Pons (tissue), 1 donor: ENCODE data around the gene TMC3.
A peak's percentile ranks its signal among the peaks of the same experiment; 100 is the strongest.

ENCODE experiments used
- DNase-seq: peaks from one replicate; pipeline ENCODE4 v3.0.0-alpha.2; 2016; ENCODE audit warnings: low spot score

TMC3 gene

DNA sequence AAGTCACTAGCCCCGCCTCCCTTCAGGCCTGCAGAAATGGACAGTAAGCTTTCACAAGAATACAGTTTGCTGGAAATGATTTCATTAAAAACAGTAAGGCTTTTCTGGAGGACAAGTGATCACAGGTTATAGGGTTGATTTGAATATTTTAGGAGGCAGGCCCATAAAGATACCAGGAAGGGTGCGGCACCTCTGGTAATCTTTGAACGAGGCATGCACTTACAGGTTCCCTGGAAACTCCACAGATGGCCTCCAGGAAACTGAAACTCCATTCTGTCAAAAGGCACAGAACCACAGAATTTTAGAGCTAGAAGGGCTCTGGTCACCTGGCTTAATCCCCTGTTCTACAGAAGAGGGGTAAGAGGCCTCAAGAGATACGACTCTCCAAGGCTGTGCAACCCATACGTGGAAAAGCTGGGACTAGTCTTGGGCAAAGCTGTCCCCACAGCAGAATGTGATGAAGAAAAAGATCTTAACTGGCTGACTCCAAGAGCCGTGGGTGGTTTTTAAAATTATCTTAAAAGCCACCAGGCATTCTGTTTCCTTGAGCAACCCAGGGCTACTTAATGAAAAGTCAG is 51.2 kb downstream of the TMC3 start:
- DNase-seq: no peak

DNA sequence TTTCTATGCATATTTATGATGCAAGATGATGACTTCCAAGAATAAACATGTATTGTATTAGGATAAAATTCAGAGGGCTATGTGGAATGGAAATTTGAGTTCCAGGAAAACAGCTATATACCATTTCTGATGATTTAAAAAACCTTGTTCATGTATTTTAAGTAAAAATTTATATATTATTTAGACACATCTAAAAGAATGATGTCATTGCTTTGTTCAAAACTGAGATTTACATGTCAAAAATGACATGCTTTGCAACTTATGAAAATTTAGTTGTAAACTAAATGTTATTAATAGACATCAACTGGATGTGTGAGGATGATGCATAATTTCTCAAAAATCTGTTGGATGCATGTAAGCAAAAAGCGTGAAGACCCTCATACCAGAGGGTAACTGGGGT is 52.3 kb downstream of the TMC3 start:
- DNase-seq: no peak

DNA sequence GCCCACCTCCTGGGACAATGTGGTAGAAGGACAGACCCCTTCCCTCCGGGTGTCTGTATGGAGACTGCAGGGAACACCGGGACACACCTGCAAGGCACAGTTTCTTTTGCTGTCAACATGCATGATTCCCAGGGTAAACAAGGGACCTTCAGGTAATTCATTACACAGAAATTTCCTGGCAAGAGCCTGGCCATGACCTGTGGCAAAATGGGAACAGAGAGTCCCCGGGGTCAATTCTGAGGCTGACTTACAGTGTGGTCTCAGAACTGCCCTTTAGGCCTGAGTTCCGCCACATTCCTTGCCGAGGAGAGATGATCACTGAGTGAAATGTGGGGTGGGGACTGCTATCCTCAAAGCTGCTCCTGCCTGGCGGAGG is 56.4 kb downstream of the TMC3 start:
- DNase-seq: no peak

DNA sequence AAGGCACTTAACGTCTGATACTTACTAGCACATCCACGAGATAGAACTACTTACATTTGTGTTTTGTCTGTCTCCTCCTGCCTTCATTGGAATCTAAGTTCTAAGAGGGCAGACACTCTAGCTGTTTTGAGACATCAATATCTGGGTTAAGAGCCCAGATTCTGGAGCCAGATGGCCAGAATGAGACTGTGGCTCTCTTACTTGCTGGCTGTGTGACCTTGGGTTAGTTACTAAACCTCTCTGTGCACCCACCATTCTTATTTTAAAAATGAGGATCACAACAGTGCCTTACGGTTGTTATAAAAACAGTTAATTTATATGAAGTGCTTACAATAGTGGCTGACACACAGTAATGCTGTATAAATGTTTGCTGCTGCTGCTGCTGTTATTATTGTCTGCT is 57.7 kb downstream of the TMC3 start:
- no peak for DNase-seq

DNA sequence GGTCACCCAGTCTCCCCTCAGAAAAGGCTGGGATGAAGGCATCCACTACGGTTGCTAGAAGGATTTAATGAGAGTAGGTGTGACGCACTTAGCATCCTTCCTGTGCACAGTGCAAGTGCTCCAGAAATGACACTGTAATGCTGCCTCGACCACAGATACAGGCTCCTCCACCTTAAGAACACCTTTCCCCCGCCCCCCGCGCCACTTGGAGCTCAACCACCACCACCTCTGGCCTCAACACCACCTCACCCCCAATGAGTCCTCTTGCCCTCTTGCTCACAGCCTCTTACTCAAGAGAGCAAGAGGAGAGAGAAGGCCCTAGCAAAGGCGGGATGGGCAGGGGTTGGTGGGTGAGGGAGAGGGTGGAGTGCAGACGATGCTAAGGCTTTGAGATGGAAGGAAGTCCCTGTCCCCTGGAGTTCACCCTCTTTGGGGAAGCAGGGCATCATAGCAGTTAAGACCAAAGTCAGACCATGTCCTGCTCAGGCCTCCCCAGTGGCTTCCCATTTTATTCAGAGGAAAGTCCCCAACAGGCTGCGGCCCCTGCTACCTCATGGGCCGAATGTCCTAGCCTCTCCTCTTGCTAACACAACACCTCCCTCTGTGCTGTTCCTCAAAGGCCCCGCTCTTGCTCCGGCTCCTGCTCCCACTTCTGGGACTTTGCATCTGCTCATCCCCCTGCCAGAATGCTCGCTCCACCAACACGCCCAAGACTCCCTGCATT is 58.4 kb downstream of the TMC3 start:
- DNase-seq: no peak

DNA sequence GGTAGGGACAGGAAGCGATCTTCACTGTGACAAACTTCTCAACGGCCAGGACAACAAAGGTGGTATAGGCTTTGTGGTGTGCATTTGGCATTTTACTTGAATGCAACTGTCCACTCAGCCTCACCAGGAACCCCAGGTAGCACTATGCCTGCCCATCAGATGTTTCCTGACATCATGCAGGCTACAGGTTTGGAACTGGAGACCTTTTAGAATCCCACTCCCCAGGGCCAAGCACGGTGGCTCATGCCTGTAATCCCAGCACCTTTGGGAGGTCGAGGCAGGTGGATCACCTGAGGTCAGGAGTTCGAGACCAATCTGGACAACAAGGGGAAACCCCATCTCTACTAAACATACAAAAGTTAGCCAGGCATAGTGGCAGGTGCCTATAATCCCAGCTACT is 59.6 kb downstream of the TMC3 start:
- DNase-seq: no peak

DNA sequence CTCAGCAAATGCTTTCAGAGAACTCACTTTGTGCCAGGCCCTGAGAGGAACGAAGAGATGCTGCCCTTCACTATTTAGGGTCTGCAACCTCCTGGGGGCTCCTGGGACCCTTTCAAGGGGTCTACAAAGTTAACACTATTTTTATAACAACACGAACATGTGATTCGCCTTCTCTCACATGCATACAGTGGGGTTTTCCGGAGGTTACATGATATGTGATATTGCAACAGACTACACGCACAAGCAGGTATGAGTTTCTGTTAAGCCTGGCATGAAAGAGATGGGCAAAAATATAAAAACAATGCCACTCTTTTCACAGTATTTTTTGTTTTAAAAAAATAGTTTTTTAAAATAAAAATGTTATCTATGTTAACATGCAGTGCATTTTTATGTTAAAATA is 60.3 kb downstream of the TMC3 start:
- no peak for DNase-seq

DNA sequence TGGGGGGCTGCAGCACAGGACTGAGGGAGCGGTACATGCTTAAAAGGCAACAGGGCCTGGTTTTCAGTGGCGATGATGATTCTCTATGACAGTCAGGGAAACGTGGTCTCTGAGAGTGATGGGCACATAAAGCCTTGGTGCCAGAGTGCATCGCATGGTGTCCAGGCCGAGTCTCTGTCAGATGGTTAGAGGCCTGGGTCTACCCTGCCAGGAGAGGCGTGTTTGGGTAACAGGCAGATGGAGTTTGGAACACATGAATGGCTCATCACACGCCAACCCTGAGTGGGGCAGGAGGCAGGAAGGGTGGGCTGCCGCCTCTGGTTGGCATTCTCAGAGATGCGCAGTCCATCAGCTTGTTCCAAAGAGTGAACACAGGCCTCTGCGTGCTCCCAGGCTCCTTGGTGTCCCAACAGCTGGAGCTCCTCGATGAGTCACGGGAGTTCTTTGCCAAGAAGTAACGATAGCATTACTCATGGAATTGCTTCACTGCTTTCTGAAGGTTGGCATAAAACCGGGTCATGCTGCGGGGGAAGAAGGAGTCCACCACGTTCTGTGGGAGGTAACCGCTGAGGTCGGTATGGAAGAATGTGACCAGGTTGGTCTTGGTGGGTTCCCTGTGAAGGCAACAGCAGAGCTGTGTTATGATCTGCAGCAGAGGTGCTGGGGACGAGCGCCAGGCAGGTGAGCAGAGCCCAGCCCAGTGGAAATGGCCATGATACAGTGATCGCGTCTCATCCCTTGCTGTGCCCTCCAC is 61.0 kb downstream of the TMC3 start:
- no peak for DNase-seq

DNA sequence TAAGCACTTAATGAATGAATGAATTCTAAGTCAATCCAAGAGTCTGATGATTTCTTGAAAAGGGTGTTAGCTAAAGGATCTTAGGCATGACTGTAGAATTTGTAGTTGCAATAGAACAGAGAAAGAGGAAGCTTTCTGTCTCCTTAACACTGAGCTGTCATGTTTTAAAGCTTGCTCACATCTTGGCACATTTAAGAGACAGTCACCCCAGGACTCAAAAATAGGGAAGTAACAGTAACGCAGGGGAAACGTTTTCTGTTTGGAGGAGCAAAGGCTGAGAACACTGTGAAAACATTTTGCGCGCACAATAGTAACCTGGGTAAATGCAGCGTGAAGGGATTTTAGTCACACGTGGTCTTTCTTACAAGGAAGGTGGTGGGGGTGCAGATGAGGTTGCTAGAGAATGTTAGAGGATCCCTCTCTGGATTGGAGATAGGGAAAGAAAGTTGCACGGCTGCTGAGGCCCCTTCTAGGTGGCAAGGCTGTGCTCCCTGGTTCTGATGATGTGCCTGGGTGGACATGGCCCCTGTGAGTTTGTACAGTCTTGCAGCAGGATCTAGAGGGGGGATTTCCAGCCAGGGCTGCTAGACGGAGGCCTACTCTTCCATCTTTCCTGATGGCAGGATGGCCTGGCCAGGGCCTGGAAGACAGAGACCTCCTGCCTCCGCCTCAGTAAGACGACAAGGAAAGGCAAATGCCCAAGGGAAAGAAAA is 62.1 kb downstream of the TMC3 start:
- DNase-seq: peak; percentile 76

DNA sequence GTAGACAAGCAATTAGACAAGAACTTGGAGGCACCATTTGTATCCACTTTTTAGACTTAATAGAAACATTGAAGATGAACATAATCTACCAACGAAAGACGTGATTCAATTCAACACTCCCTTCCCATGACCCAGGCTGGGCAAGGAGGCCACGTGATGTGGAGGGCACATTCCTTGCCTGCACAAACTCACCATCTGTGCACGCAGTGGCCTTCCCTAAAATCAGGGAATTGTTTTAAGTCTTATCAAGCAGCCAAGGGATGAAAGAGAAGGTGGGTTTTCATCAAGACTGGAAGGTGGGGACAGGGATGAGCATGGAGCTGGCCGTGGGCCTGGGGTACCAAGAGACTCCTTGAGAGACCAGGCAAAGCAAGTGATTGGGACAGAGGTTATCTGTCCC is 63.5 kb downstream of the TMC3 start:
- no peak for DNase-seq

DNA sequence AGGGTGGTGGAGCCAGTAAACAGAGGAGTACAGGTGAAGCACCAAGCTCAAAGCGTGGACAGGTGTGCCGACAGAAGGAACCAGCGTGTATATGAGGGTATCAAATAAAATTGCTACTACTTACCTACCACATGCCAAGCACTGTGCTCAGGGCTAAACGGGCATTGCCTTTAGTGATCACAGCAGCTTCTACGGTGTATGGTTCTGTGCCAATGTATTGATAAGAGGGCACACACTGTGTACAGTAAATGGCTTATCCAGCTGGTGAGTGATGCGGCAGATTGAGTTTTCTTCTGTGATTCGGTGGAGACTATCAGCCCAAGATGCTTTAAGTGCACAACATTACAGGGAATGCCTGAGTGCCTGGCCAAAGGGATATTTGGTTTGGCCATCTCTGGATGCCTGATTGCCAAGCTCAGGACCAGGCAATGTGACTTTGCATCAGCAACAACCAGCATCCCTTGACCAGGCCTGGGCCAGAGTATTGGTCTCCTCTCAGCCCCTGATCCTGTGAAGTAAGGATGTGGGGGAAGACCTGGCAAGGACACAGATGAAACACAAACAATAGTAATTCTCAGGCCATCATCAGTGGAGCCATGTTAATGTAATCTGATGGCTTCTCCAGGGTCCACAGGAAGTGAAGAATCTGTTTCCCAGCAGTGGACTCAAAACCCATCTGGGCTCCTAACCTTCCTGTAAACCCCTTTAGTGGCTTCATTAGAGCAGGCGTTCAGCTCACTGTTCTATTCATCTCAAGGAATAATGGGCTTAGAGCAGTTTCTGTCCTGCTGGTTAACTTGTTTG is 64.2 kb downstream of the TMC3 start:
- DNase-seq: no peak

DNA sequence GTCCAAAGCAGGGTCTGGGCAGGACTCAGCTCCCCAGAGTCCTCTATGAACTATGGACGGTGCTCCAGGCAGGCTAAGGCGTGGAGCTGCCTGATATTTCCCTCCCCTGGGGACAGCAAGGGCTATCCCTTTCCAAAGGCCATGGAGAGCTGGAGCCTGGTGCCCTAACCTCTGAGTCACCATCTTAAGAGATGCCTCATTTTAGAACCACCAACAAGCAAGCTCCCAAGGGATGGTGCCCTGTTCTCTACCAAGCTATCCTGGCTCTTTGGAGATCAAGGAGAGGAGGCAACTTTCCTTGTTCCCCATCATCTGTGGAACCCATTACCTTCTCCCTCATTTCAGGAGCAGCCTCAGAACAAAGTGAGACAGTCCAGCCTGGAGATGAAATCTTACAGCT is 65.8 kb downstream of the TMC3 start:
- no peak for DNase-seq

DNA sequence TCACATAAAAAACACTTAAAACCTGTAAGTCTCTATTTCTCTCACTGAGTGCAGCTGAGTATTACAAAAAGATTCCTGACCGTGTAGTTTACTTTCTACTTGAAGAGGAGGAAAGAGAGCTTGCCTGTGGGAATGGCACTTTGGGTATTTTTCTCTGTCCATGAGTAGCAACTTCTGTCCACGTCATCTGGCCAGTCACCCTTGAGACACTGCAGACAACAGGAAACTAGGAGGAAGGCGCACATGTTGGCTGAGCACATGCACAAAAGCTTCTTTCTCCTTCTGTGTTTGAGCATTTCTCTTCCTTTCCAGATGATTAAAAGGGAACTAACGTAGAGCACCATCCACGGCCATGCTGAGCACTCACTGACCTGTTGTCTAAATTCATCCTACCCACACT is 69.8 kb downstream of the TMC3 start:
- DNase-seq: peak; percentile 81

DNA sequence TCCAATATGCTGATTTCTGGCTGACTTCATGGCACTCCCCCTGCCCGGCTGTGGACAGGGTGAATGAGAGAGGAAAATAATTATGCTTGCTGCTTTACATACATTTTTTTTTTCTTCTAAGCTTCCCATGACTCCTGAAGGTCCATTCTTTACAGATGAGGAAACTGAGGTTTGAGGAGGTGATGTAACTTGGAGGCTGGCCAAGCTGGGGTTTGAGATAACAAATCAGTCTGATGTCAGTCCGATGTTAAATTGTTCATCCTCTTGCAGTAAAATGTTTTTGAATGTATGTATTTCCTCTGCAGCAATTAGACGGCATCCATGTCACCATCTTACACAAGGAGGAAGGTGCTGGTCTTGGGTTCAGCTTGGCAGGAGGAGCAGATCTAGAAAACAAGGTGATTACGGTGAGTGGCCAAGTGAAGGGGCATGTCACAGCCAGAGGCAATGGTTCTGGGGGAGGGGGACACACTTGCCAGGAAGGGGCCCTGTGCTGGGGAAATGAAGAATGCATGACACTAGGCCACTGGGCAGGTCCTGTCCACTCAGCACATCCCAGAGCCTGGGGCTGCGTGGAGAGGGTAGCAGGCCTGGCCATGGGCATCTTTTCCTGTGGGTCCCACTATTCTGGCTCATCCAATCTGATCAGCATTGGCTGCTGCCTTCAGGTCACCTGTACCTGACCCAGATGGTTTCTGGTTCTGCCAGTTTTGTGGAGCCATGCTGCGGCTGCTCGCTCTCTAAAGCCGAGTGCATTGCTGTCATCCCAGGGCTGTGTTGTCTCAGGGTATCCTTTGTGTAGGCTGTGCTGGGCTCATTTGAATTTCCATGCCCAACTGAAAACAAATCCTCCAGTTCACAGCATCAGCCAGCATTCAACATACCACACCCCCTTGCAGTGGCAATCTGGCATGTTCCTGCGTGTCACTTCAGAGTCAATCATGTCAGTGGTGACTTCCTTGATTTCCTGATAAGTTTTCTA is 70.5 kb downstream of the TMC3 start:
- DNase-seq: peak; percentile 69

DNA sequence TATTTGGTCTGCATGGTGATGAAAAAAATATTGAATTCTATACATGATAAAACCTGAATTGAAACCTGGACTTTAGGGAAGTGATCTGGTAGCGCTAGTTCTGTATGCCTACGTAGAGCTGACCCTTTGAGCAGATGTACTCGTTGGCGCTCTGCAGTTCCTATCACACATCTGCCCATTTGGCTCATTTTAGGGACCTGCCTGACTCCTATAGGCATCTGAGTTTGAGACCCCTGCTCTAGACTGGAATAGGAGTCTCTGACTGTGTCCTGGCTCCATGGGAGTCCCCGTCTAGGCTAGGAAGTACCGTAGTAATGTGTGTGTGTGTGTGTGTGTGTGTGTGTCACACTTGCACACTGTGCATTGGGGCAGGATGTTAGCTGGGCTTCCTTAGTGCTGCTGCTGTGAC is 71.3 kb downstream of the TMC3 start:
- DNase-seq: no peak

DNA sequence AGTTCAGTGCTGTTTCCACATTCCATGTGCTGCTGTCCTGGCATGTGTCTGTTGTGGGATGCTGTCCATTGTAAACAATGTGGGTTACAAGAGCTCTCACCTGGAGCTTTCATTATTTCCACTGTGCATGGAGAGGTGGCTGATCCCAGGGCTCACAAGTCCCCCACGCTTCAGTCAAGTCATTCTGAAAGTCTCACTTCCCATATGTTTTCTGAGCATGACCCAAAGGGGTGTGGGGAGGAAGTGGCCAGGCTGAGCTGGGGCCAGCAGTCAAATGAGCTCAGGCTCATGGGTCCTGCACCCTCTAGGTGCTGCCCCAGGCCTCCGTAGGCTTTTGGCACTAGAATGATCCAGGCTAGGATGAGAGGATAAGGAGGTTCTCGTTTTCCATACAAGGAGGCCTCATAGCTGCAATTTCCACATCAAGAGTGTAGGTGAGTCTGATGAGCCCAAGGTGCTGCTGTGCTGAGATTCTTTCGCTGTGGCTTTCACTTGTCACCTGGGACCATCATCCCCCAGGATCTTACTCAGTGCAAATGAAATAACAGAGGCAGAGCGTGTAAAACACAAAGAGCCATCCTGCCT is 72.1 kb downstream of the TMC3 start:
- peak; percentile 83 for DNase-seq

DNA sequence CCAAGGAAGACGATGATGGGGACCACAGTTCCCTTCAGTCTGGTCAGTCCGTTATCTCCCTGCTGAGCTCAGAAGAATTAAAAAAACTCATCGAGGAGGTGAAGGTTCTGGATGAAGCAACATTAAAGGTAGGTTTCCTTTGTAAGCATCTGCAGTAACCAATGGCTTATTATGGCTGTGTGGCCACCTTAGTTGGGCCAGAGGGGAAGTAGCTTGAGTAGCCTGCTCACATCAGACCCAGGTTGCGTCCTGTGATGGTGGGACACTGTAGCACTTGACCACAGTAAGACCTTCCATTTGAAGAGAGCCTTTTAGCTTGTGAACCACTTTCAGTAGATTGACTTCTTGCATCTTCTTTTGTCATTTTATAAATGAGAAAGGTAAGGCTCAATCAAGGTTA is 72.6 kb downstream of the TMC3 start:
- no peak for DNase-seq

DNA sequence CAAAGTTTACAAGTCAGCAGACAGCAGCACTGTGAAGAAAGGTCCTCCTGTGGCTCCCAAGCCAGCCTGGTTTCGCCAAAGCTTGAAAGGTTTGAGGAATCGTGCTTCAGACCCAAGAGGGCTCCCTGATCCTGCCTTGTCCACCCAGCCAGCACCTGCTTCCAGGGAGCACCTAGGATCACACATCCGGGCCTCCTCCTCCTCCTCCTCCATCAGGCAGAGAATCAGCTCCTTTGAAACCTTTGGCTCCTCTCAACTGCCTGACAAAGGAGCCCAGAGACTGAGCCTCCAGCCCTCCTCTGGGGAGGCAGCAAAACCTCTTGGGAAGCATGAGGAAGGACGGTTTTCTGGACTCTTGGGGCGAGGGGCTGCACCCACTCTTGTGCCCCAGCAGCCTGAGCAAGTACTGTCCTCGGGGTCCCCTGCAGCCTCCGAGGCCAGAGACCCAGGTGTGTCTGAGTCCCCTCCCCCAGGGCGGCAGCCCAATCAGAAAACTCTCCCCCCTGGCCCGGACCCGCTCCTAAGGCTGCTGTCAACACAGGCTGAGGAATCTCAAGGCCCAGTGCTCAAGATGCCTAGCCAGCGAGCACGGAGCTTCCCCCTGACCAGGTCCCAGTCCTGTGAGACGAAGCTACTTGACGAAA is 74.3 kb downstream of the TMC3 start:
- DNase-seq: no peak

DNA sequence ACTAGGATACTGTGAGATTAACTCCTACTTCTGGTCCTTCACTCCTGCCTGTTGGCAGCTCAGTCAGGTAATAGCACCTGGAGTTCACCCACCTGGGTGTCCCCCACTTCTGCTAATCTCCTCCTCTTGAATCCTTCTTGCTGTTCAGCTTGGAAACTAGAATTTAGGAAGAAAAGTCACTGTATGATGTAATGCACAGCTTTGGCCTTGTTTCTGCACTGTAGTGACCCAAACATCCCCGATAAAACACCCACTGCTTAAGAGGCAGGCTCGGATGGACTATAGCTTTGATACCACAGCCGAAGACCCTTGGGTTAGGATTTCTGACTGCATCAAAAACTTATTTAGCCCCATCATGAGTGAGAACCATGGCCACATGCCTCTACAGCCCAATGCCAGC is 74.9 kb downstream of the TMC3 start:
- no peak for DNase-seq

DNA sequence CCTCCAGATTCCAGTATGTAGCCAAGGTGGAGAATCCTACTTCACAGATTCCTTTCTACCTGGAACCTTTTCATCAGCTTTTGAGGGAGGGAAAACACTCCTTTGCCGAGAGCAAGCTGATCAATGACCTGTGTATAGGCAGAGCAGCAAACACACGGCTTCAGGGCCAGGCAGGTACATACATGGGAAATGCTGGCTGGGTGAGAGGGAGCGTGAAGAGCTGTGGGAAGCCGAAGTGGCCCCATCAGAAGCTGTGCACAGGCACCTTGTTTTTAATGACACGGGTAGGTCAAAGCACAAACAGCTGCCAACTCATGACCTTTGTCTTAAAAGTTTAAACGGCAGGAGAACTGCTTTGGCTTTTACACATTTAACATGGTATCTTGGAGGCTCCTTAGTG is 75.4 kb downstream of the TMC3 start:
- DNase-seq: no peak
